GM12864 (cell line): ENCODE measurements around the gene PUS7.

Experiments used
- DNase-seq: peaks from one replicate; pipeline ENCODE4 v3.0.0-alpha.2; 2011; ENCODE audit warnings: low read depth
- H3K4me3 ChIP-seq: 2 replicates; pipeline ENCODE4 v1.5.1; 2011; ENCODE audit warnings: mild to moderate bottlenecking, low read depth, low read length, control low read depth
- CTCF ChIP-seq: IDR thresholded peaks from 2 replicates; pipeline ENCODE4 v1.5.1; 2011; ENCODE audit warnings: low read depth, mild to moderate bottlenecking, moderate library complexity, low read length, control low read depth, inconsistent platforms; ENCODE audit errors: missing control alignments

The PUS7 gene

GRCh38 chr7:105493196-105493922, 28.7 kb downstream of the PUS7 start:
- H3K4me3 ChIP-seq: no peak overlapping the region
- TF ChIP-seq CTCF: no peak
- DNase-seq: no peak

GRCh38 chr7:105489409-105489808, 32.7 kb downstream of the PUS7 start:
- H3K4me3 ChIP-seq: no peak overlapping the region
- DNase-seq: no peak
- no peak for TF ChIP-seq CTCF

GRCh38 chr7:105487579-105488571, 34.2 kb downstream of the PUS7 start:
- DNase-seq: no peak
- no peak overlapping the region for H3K4me3 ChIP-seq
- peak; percentile 29 for TF ChIP-seq CTCF

GRCh38 chr7:105480931-105481330, 41.1 kb downstream of the PUS7 start:
- TF ChIP-seq CTCF: no peak
- H3K4me3 ChIP-seq: no peak overlapping the region
- DNase-seq: no peak

- no peak for DNase-seq
- no peak overlapping the region for H3K4me3 ChIP-seq
- TF ChIP-seq CTCF: no peak
These were observed 43.5 kb downstream of the PUS7 start for GRCh38 chr7:105478606-105479005.

GRCh38 chr7:105477908-105478307, 44.2 kb downstream of the PUS7 start:
- no peak for DNase-seq
- H3K4me3 ChIP-seq: no peak overlapping the region
- TF ChIP-seq CTCF: no peak
